Suprapubic skin (tissue), 4 donors: ENCODE measurements around the gene MORC1.

ENCODE experiments used
- EP300 ChIP-seq: sonication (generic); formaldehyde crosslinking; IDR thresholded peaks from one replicate; pipeline ENCODE4 v1.6.1; 2017; ENCODE audit warnings: antibody characterized with exemption
- POLR2A ChIP-seq, 2 donors: fragments of 450-650 bp; IDR thresholded peaks; one replicate each; pipeline ENCODE4 v1.6.1; 2017; ENCODE audit warnings: antibody characterized with exemption in 2 of 2, mild to moderate bottlenecking in 2 of 2, moderate library complexity in 2 of 2
- POLR2AphosphoS5 ChIP-seq, 3 donors: sonication (generic); formaldehyde crosslinking; IDR thresholded peaks; one replicate each; pipeline ENCODE4 v1.6.1; 2017; ENCODE audit warnings: antibody characterized with exemption in 3 of 3
- TF ChIP-seq, protein P1 (sequence below), 2 donors: fragments of 200-600 bp in 1 of 2; fragments of 450-650 bp in 1 of 2; sonication (generic) in 1 of 2; IDR thresholded peaks; one replicate each; pipeline ENCODE4 v1.5.1; 2016 to 2019; ENCODE audit warnings: antibody characterized with exemption in 2 of 2, mild to moderate bottlenecking in 1 of 2, moderate library complexity in 1 of 2

DNA sequence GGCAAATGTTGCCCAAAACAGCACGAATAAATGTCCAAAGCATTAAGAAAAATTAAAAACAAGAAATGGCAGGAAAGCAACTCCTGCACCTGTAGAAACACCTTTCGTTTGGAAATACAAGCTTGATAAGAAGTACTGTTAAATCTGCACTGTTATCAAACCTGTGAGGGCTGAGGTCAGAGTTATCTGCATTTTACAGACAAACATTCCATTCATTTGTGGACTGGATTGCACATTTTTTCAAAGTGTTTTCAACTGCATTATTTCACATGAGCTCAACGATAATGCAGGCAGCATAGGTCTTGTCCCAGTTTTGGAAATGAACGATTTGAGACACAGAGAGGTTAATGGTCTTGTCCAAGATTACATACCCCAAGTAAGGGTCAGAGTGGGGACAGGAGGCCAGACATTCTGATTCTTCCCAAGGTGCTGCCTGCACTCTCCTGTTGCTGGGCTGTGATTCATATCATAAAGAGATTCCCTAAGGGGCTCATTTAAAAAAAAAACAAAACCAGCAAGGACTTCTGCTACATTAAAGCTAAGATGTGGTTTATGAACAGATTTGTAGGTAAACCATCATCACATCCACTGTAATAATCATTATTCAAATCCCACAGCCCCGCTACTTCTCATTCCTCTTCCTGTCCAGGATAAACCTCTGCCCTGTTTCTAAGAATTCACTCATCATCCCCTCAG is 177.2 kb downstream of the MORC1 start:
- TF ChIP-seq, protein P1, sequence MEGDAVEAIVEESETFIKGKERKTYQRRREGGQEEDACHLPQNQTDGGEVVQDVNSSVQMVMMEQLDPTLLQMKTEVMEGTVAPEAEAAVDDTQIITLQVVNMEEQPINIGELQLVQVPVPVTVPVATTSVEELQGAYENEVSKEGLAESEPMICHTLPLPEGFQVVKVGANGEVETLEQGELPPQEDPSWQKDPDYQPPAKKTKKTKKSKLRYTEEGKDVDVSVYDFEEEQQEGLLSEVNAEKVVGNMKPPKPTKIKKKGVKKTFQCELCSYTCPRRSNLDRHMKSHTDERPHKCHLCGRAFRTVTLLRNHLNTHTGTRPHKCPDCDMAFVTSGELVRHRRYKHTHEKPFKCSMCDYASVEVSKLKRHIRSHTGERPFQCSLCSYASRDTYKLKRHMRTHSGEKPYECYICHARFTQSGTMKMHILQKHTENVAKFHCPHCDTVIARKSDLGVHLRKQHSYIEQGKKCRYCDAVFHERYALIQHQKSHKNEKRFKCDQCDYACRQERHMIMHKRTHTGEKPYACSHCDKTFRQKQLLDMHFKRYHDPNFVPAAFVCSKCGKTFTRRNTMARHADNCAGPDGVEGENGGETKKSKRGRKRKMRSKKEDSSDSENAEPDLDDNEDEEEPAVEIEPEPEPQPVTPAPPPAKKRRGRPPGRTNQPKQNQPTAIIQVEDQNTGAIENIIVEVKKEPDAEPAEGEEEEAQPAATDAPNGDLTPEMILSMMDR (IDR thresholded peaks at IDR 0.05) = no peak
- TF ChIP-seq EP300 (no peak), POLR2AphosphoS5 (IDR thresholded peaks at IDR 0.05) (no peak), POLR2A (IDR thresholded peaks at IDR 0.05) (no peak)
